CD14-positive monocyte (primary cell): ENCODE measurements around the gene ZBTB47. TPM values are rescaled to one million over a fixed set of nuclear protein-coding genes. Genes with fewer than 3 reads are reported as not detected.

Source experiments
- DNase-seq, 3 donors: peaks; one replicate each; pipeline ENCODE4 v3.0.0-alpha.2; 2011 to 2022
- H2AFZ ChIP-seq: 2 replicates; pipeline ENCODE4 v1.6.0; 2012; ENCODE audit warnings: mild to moderate bottlenecking, low read depth, low read length, inconsistent platforms; ENCODE audit not compliant: insufficient read depth, poor library complexity, severe bottlenecking
- H3K27ac ChIP-seq, 2 donors: 1 replicate in 1 of 2; 2 replicates in 1 of 2; pipeline ENCODE4 v1.5.1; 2012 to 2013; ENCODE audit warnings: low read length in 2 of 2, control low read depth in 1 of 2, inconsistent platforms in 1 of 2, low read depth in 1 of 2, mild to moderate bottlenecking in 1 of 2
- H3K27me3 ChIP-seq, 2 donors: one replicate each; pipeline versions ENCODE4 v1.6.0 to v1.6.1; 2011 to 2013; ENCODE audit warnings: low read length in 2 of 2; ENCODE audit not compliant: control insufficient read depth in 2 of 2, insufficient read depth in 2 of 2
- H3K36me3 ChIP-seq, 2 donors: replicated peaks in 1 of 2; 1 replicate in 1 of 2; 2 replicates in 1 of 2; pipeline versions ENCODE4 v1.5.1 to v1.6.1; 2012 to 2013; ENCODE audit warnings: low read length in 2 of 2, control low read depth in 1 of 2, inconsistent platforms in 1 of 2, mild to moderate bottlenecking in 1 of 2; ENCODE audit not compliant: insufficient read depth in 2 of 2, control insufficient read depth in 1 of 2
- H3K4me1 ChIP-seq, 2 donors: 1 replicate in 1 of 2; 2 replicates in 1 of 2; pipeline versions ENCODE4 v1.5.1 to v1.6.1; 2012 to 2013; ENCODE audit warnings: low read length in 2 of 2, control low read depth in 1 of 2, inconsistent platforms in 1 of 2, mild to moderate bottlenecking in 1 of 2, moderate library complexity in 1 of 2; ENCODE audit not compliant: insufficient read depth in 2 of 2, control insufficient read depth in 1 of 2
- H3K4me2 ChIP-seq: replicated peaks from 2 replicates; pipeline ENCODE3; 2012; ENCODE audit warnings: low read length, moderate library complexity, mild to moderate bottlenecking; ENCODE audit not compliant: poor library complexity, severe bottlenecking; ENCODE audit errors: extremely low read depth
- H3K4me3 ChIP-seq, 3 experiments: fragments of 200-600 bp in 1 of 3; sonication (generic) in 1 of 3; replicated peaks in 1 of 3; 1 replicate in 2 of 3; 2 replicates in 1 of 3; pipeline ENCODE4 v1.5.1; 2011 to 2013; ENCODE audit warnings: low read length in 3 of 3, mild to moderate bottlenecking in 3 of 3, control low read depth in 2 of 3, low read depth in 2 of 3, inconsistent platforms in 1 of 3, moderate library complexity in 1 of 3
- H3K79me2 ChIP-seq: 2 replicates; pipeline ENCODE4 v1.6.0; 2012; ENCODE audit warnings: mild to moderate bottlenecking, control low read depth, inconsistent platforms, low read length, moderate library complexity; ENCODE audit not compliant: insufficient read depth
- H3K9ac ChIP-seq: 2 replicates; pipeline ENCODE4 v1.6.0; 2017; ENCODE audit warnings: low read length, mild to moderate bottlenecking; ENCODE audit not compliant: insufficient read depth, poor library complexity, severe bottlenecking
- H3K9me3 ChIP-seq, 2 donors: replicated peaks in 1 of 2; 1 replicate in 1 of 2; 2 replicates in 1 of 2; pipeline versions ENCODE4 v1.5.1 to v1.6.1; 2012 to 2013; ENCODE audit warnings: low read length in 2 of 2, control low read depth in 1 of 2; ENCODE audit not compliant: control insufficient read depth in 1 of 2, insufficient read depth in 1 of 2
- H4K20me1 ChIP-seq: 2 replicates; pipeline ENCODE4 v1.6.0; 2012; ENCODE audit warnings: mild to moderate bottlenecking, low read length, control low read depth, moderate library complexity; ENCODE audit not compliant: insufficient read depth
- H3K27ac Mint-ChIP-seq, 7 donors: one replicate each; pipeline ENCODE4 v1.8.0; 2020; ENCODE audit warnings: mild to moderate bottlenecking in 7 of 7, mixed read lengths in 7 of 7, moderate library complexity in 6 of 7, inconsistent platforms in 2 of 7
- H3K27me3 Mint-ChIP-seq, 3 donors: one replicate each; pipeline ENCODE4 v1.8.0; 2021 to 2022; ENCODE audit warnings: low read depth in 3 of 3, mild to moderate bottlenecking in 3 of 3, mixed read lengths in 3 of 3, moderate library complexity in 3 of 3, inconsistent platforms in 1 of 3
- H3K36me3 Mint-ChIP-seq, 2 donors: one replicate each; pipeline ENCODE4 v1.8.0; 2020; ENCODE audit warnings: mixed read lengths in 2 of 2, inconsistent platforms in 1 of 2, mild to moderate bottlenecking in 1 of 2
- H3K4me1 Mint-ChIP-seq: one replicate; pipeline ENCODE4 v1.8.0; 2020; ENCODE audit warnings: mild to moderate bottlenecking, mixed read lengths
- H3K4me3 Mint-ChIP-seq, 2 donors: one replicate each; pipeline ENCODE4 v1.8.0; 2020; ENCODE audit warnings: mild to moderate bottlenecking in 2 of 2, mixed read lengths in 2 of 2, moderate library complexity in 1 of 2
- H3K9me3 Mint-ChIP-seq, 7 donors: one replicate each; pipeline ENCODE4 v1.8.0; 2020 to 2022; ENCODE audit warnings: mixed read lengths in 7 of 7, mild to moderate bottlenecking in 6 of 7, moderate library complexity in 6 of 7, inconsistent platforms in 2 of 7
- CTCF ChIP-seq: fragments of 200-600 bp; IDR thresholded peaks from one replicate; pipeline ENCODE4 v1.8.0; 2022; ENCODE audit warnings: antibody characterized with exemption, mild to moderate bottlenecking
- WGBS: methylation state at CpG from one replicate; pipeline ENCODE4 v1.1.5; 2013; ENCODE audit warnings: missing lambda C conversion rate; ENCODE audit not compliant: insufficient coverage; 5-methylcytosine and 5-hydroxymethylcytosine counted together
- intact Hi-C, 2 donors: fragments of 100-400 bp; cut with micrococcal nuclease; formaldehyde crosslinking; loops; one replicate each; pipeline versions ENCODE4 v1.15.0 to v1.15.1; 2023
- polyA plus RNA-seq, 3 donors: library from polyadenylated mRNA; depleted of rRNA in 1 of 3; unstranded in 2 of 3; stranded (reverse) in 1 of 3; fragments of 300-500 nt in 2 of 3; fragments of >200 nt in 1 of 3; fragmentation: Illumina TruSeq in 2 of 3; gene quantifications; 1 replicate in 2 of 3; 2 replicates in 1 of 3; pipeline ENCODE4 v1.2.3, GENCODE V29; 2012 to 2021

ZBTB47 gene
- polyA plus RNA-seq, 3 donors: 0.35 to 9.8 (median 0.41) TPM

- peak overlapping the region in 1 of 2 donors; percentile 31 for H3K27ac ChIP-seq
- Mint-ChIP-seq H3K4me1 (peaks cover 36% of the 10 kb centered on the region), H3K4me3 (no peak overlapping the region), H3K27me3 (peaks cover 0 to 3% (median 1%) of the 10 kb centered on the region in 3 donors), H3K9me3 (peaks cover 0 to 3% (median 0%) of the 10 kb centered on the region in 7 donors), H3K36me3 (peaks cover 22 to 49% of the 10 kb centered on the region in 2 donors), H3K27ac (peak overlapping the region in 4 of 7 donors; percentile 38 to 65 (median 62))
- intact Hi-C loops: no loop called here
- H2AFZ ChIP-seq: no peak overlapping the region
- H3K9me3 ChIP-seq: no peaks in the 10 kb centered on the region
- H3K4me3 ChIP-seq: no peak overlapping the region
- H3K4me1 ChIP-seq: peaks cover 18 to 35% of the 10 kb centered on the region in 2 donors
- no peak for DNase-seq
- peaks cover 31% of the 10 kb centered on the region for H4K20me1 ChIP-seq
- WGBS: 80% methylated on average over 3 of the region's 6 CpGs
- no peaks in the 10 kb centered on the region for H3K27me3 ChIP-seq
- TF ChIP-seq CTCF: no peak
- H3K79me2 ChIP-seq: peaks cover 19% of the 10 kb centered on the region
- peaks cover 8 to 36% of the 10 kb centered on the region in 2 donors for H3K36me3 ChIP-seq
- no peak overlapping the region for H3K9ac ChIP-seq
- H3K4me2 ChIP-seq: no peak overlapping the region
These were observed 6.7 kb downstream of the ZBTB47 start for GRCh38 chr3:42660131-42660715.

GRCh38 chr3:42660898-42661297, 7.4 kb downstream of the ZBTB47 start:
- Histone ChIP-seq H3K4me3 (no peak overlapping the region), H3K9me3 (no peaks in the 10 kb centered on the region), H3K4me2 (no peak overlapping the region), H3K4me1 (peaks cover 13 to 29% of the 10 kb centered on the region in 2 donors), H3K79me2 (peaks cover 13% of the 10 kb centered on the region), H4K20me1 (peaks cover 24% of the 10 kb centered on the region), H3K27me3 (no peaks in the 10 kb centered on the region), H3K27ac (no peak overlapping the region), H2AFZ (no peak overlapping the region), H3K36me3 (peaks cover 8 to 36% of the 10 kb centered on the region in 2 donors), H3K9ac (no peak overlapping the region)
- Mint-ChIP-seq H3K36me3 (peaks cover 22 to 49% of the 10 kb centered on the region in 2 donors), H3K4me1 (peaks cover 30% of the 10 kb centered on the region), H3K9me3 (peaks cover 0 to 3% (median 0%) of the 10 kb centered on the region in 7 donors), H3K27ac (no peak overlapping the region), H3K27me3 (peaks cover 0 to 3% (median 1%) of the 10 kb centered on the region in 3 donors), H3K4me3 (no peak overlapping the region)
- no peak for TF ChIP-seq CTCF
- 78% methylated on average over 2 of the region's 4 CpGs for WGBS
- DNase-seq: no peak
- intact Hi-C loops: no loop called here
